B cell (primary cell): ENCODE data around the gene NAPB. TPM values are rescaled to one million over a fixed set of nuclear protein-coding genes. Genes with fewer than 3 reads are reported as not detected.

Source experiments
- ATAC-seq: fragments of 200-7000 bp; cut with Tn5 transposase; one replicate; pipeline ENCODE4 v1.10.0; 2021; ENCODE audit warnings: low read depth, mild to moderate bottlenecking, moderate number of reproducible peaks, moderate library complexity
- CTCF ChIA-PET: fragments of 350-600 bp; sonication (Branson Sonifier 250); formaldehyde crosslinking; loops from one replicate; lab custom pipeline; 2021; ENCODE audit warnings: antibody characterized with exemption, inconsistent platforms; lab: Charles Lee
- POLR2A ChIA-PET: fragments of 350-600 bp; sonication (Branson Sonifier 250); formaldehyde crosslinking; loops from one replicate; lab custom pipeline; 2021; ENCODE audit warnings: antibody characterized with exemption; lab: Charles Lee
- DNase-seq: peaks from one replicate; pipeline ENCODE4 v3.0.0; 2013
- H2AFZ ChIP-seq: 2 replicates; pipeline ENCODE4 v1.6.1; 2012; ENCODE audit warnings: mild to moderate bottlenecking, low read depth, low read length; ENCODE audit not compliant: insufficient read depth, poor library complexity, severe bottlenecking
- H3K27ac ChIP-seq, 2 donors: 1 replicate in 1 of 2; 2 replicates in 1 of 2; pipeline ENCODE4 v1.5.1; 2012 to 2013; ENCODE audit warnings: low read length in 2 of 2, mild to moderate bottlenecking in 2 of 2, moderate library complexity in 1 of 2
- H3K27me3 ChIP-seq, 4 experiments: fragments of 200-600 bp in 1 of 4; sonication (generic) in 1 of 4; replicated peaks in 1 of 4; 1 replicate in 2 of 4; 2 replicates in 2 of 4; pipeline versions ENCODE4 v1.6.1 to v1.7.0; 2013 to 2016; ENCODE audit warnings: low read length in 3 of 4, mild to moderate bottlenecking in 2 of 4, mixed read lengths in 1 of 4, moderate library complexity in 1 of 4; ENCODE audit not compliant: insufficient read depth in 4 of 4, control insufficient read depth in 3 of 4; ENCODE audit errors: control extremely low read depth in 1 of 4
- H3K36me3 ChIP-seq, 2 experiments: replicated peaks in 1 of 2; 1 replicate in 1 of 2; 2 replicates in 1 of 2; pipeline versions ENCODE4 v1.6.1 to v1.7.1; 2013; ENCODE audit warnings: low read length in 1 of 2; ENCODE audit not compliant: insufficient read depth in 2 of 2, control insufficient read depth in 1 of 2; ENCODE audit errors: control extremely low read depth in 1 of 2, extremely low read depth in 1 of 2
- H3K4me1 ChIP-seq, 2 donors: fragments of 200-600 bp in 1 of 2; sonication (generic) in 1 of 2; 1 replicate in 1 of 2; 2 replicates in 1 of 2; pipeline versions ENCODE4 v1.5.1 to v1.6.1; 2013 to 2017; ENCODE audit warnings: low read length in 2 of 2; ENCODE audit not compliant: control insufficient read depth in 2 of 2, insufficient read depth in 2 of 2
- H3K4me2 ChIP-seq: replicated peaks from 2 replicates; pipeline ENCODE3; 2012; ENCODE audit warnings: mild to moderate bottlenecking, low read depth, low read length; ENCODE audit not compliant: poor library complexity, severe bottlenecking
- H3K4me3 ChIP-seq, 5 experiments: fragments of 200-600 bp in 1 of 5; sonication (generic) in 1 of 5; 1 replicate in 3 of 5; 2 replicates in 2 of 5; pipeline versions ENCODE4 v1.5.1 to v1.7.0; 2011 to 2016; ENCODE audit warnings: low read length in 4 of 5, mild to moderate bottlenecking in 4 of 5, low read depth in 2 of 5, control low read depth in 1 of 5, moderate library complexity in 1 of 5; ENCODE audit not compliant: insufficient read depth in 1 of 5; ENCODE audit errors: control extremely low read depth in 1 of 5, extremely low read depth in 1 of 5
- H3K79me2 ChIP-seq: fragments of 200-600 bp; sonication (generic); one replicate; pipeline ENCODE4 v1.6.0; 2016; ENCODE audit warnings: low read length; ENCODE audit not compliant: control insufficient read depth, insufficient read depth
- H3K9ac ChIP-seq: fragments of 200-600 bp; sonication (generic); 2 replicates; pipeline ENCODE4 v1.6.1; 2017; ENCODE audit warnings: mild to moderate bottlenecking, low read length, moderate library complexity
- H3K9me3 ChIP-seq, 3 donors: one replicate each; pipeline versions ENCODE4 v1.6.1 to v1.7.1; 2013; ENCODE audit warnings: low read length in 2 of 3; ENCODE audit not compliant: control insufficient read depth in 2 of 3, insufficient read depth in 1 of 3; ENCODE audit errors: control extremely low read depth in 1 of 3
- H4K20me1 ChIP-seq: 2 replicates; pipeline ENCODE4 v1.6.0; 2012; ENCODE audit warnings: mild to moderate bottlenecking, low read length; ENCODE audit not compliant: insufficient read depth, control insufficient read depth, poor library complexity, severe bottlenecking
- H3K27ac Mint-ChIP-seq: one replicate; pipeline ENCODE4 v1.8.0; 2021; ENCODE audit warnings: mixed read lengths
- H3K27me3 Mint-ChIP-seq: one replicate; pipeline ENCODE4 v1.8.0; 2021; ENCODE audit warnings: mixed read lengths
- H3K4me1 Mint-ChIP-seq: one replicate; pipeline ENCODE4 v1.8.0; 2021; ENCODE audit warnings: mixed read lengths
- H3K4me3 Mint-ChIP-seq: one replicate; pipeline ENCODE4 v1.8.0; 2021; ENCODE audit warnings: mixed read lengths
- H3K9me3 Mint-ChIP-seq: one replicate; pipeline ENCODE4 v1.8.0; 2022; ENCODE audit warnings: mixed read lengths; ENCODE audit not compliant: insufficient read depth
- EZH2 ChIP-seq: IDR thresholded peaks from 2 replicates; pipeline ENCODE4 v1.6.1; 2012; ENCODE audit warnings: borderline replicate concordance, low read depth, mild to moderate bottlenecking, moderate library complexity, low read length; ENCODE audit not compliant: insufficient read depth, poor library complexity, severe bottlenecking
- WGBS: methylation state at CpG from one replicate; pipeline ENCODE4 v1.1.5; 2013; ENCODE audit warnings: missing lambda C conversion rate; ENCODE audit not compliant: insufficient coverage; 5-methylcytosine and 5-hydroxymethylcytosine counted together
- intact Hi-C: fragments of 100-400 bp; cut with micrococcal nuclease; formaldehyde crosslinking; loops from one replicate; pipeline ENCODE4 v1.10.0; 2022
- polyA plus RNA-seq: library from polyadenylated mRNA; depleted of rRNA; stranded (reverse); fragments of >200 nt; gene quantifications from 2 replicates; pipeline ENCODE4 v1.2.3, GENCODE V29; 2012
- total RNA-seq, 2 donors: library from RNA; stranded (reverse); fragments of 120-200 nt in 1 of 2; gene quantifications; 1 replicate in 1 of 2; 2 replicates in 1 of 2; pipeline versions ENCODE4 v1.2.3 to v1.2.4, GENCODE V29; 2013 to 2022
- TF ChIP-seq, protein P1 (sequence below): fragments of 200-600 bp; IDR thresholded peaks from one replicate; pipeline ENCODE4 v1.8.0; 2022; ENCODE audit warnings: antibody characterized with exemption, mild to moderate bottlenecking

The NAPB gene
- total and polyA plus RNA-seq, 2 donors (not counting 1 experiment from before 2014, with no cell fraction given), result 4.1 to 13.0 TPM

DNA sequence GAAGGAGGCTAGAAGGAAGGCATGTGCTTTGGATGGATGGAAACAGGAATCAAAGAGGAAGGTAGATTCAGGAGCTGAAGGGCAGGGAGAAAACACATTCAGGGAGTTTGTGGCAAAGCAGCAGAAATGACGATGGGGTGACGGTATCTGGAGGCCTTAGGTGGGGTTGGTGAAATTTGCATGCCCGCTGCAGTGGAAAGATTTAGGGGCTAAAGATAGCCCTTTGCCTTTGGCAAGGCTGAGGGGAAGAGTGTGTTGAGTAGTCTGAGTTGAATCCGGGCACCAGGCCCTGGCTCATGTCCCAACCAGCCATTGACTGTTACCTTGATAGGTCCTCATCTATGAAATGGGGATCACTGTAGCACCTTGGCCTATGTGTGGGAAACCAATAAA lies 58.0 kb downstream of the NAPB start:
- H3K27me3 Mint-ChIP-seq, result no peaks in the 10 kb centered on the region
- Histone ChIP-seq H3K4me1 (peaks cover 35 to 47% of the 10 kb centered on the region in 2 donors), H3K27ac (peak overlapping the region; percentile 86 to 96), H3K4me3 (peak overlapping the region; percentile 19 to 93 (median 82)), H2AFZ (peak overlapping the region; percentile 83), H3K4me2 (peak overlapping the region; percentile 87), H4K20me1 (peaks cover 14% of the 10 kb centered on the region), H3K79me2 (peaks cover 46% of the 10 kb centered on the region), H3K9me3 (no peaks in the 10 kb centered on the region), H3K36me3 (peaks cover 0 to 20% of the 10 kb centered on the region in 2 experiments), H3K27me3 (no peaks in the 10 kb centered on the region), H3K9ac (peak overlapping the region; percentile 77)
- ChIA-PET POLR2A (interaction anchor here (3.0 kb wide), 1 partner anchor 13 kb away, joined by 30 read pairs; the partner anchor contains the start of gene NXT1), CTCF (interaction anchor here (1.1 to 1.2 kb wide), 2 partner anchors 12 to 58 kb away, joined by 3 read pairs; partner anchors contain the start of genes NAPB and NXT1)
- TF ChIP-seq, protein P1, sequence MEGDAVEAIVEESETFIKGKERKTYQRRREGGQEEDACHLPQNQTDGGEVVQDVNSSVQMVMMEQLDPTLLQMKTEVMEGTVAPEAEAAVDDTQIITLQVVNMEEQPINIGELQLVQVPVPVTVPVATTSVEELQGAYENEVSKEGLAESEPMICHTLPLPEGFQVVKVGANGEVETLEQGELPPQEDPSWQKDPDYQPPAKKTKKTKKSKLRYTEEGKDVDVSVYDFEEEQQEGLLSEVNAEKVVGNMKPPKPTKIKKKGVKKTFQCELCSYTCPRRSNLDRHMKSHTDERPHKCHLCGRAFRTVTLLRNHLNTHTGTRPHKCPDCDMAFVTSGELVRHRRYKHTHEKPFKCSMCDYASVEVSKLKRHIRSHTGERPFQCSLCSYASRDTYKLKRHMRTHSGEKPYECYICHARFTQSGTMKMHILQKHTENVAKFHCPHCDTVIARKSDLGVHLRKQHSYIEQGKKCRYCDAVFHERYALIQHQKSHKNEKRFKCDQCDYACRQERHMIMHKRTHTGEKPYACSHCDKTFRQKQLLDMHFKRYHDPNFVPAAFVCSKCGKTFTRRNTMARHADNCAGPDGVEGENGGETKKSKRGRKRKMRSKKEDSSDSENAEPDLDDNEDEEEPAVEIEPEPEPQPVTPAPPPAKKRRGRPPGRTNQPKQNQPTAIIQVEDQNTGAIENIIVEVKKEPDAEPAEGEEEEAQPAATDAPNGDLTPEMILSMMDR, result no peak
- H3K4me1 Mint-ChIP-seq, result peaks cover 65% of the 10 kb centered on the region
- WGBS, result 58% methylated on average over 3 of the region's 4 CpGs
- DNase-seq, result peak; percentile 50
- H3K9me3 Mint-ChIP-seq, result no peaks in the 10 kb centered on the region
- peak overlapping the region; percentile 95 for H3K27ac Mint-ChIP-seq
- intact Hi-C loops, result loop anchor here (2.0 to 5.0 kb wide), 2 partner anchors 14 to 1694 kb away; partner anchors contain the start of gene ACSS1
- ATAC-seq, result no peak
- peak overlapping the region; percentile 97 for H3K4me3 Mint-ChIP-seq

DNA sequence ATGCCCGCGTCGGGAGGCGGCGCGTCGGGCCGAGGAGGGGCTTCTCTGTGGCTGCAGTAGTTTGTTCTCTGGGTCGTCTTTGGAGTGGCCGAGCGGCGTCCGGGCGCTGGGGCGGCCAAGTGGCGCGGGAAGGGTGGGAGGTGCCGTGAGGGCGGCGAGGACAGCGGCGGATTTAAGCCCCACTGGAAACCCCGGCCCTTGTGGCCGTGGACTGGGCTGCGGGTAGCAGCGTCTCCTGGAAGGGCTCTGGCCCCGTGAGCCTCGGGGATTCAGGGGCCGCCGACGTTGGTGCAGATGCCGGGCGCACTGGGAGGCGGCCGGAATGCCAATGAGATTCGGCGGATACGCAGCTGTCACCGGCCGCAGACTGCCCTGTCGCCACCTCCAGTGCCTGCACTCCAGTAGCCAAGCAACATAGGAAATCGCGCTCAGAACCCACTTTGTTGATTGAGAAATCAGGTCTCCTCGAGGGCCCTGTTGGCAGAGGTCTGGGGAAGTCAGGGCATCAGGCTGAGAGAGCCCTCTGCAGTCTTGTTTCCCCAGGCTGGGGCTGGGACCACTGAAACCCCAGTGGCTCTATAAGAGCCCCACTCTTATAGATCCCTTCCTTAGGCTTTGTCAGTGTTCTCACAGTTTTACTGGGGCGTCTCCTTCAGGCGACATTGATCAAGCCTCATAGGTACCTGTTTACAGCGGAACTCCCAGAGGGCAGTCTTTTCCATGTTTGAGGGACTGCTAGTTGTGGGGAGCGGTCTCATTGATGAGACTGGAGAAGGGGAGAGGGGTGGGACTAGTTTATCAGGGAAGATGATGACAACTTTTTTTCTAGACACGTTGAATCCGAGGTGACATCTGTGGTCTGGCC lies 58.7 kb downstream of the NAPB start:
- no peaks in the 10 kb centered on the region for H3K27me3 Mint-ChIP-seq
- peaks cover 46% of the 10 kb centered on the region for H3K79me2 ChIP-seq
- no peaks in the 10 kb centered on the region for H3K9me3 ChIP-seq
- H3K4me1 Mint-ChIP-seq, result peaks cover 65% of the 10 kb centered on the region
- peaks cover 0 to 17% of the 10 kb centered on the region in 2 experiments for H3K36me3 ChIP-seq
- WGBS, result 5% methylated on average over 50 of the region's 50 CpGs
- peak overlapping the region; percentile 19 to 93 (median 82) for H3K4me3 ChIP-seq
- peak overlapping the region; percentile 83 for H2AFZ ChIP-seq
- TF ChIP-seq, protein P1, result no peak
- no peak for TF ChIP-seq EZH2
- no peaks in the 10 kb centered on the region for H3K27me3 ChIP-seq
- peak overlapping the region; percentile 97 for H3K4me3 Mint-ChIP-seq
- no peaks in the 10 kb centered on the region for H3K9me3 Mint-ChIP-seq
- DNase-seq, result no peak
- peak overlapping the region; percentile 87 for H3K4me2 ChIP-seq
- H3K27ac ChIP-seq, result peak overlapping the region; percentile 86 to 96
- intact Hi-C loops, result loop anchor here (2.0 to 5.0 kb wide), 2 partner anchors 14 to 1695 kb away; partner anchors contain the start of gene ACSS1
- ChIA-PET CTCF (interaction anchor here (1.1 to 1.2 kb wide), 2 partner anchors 12 to 59 kb away, joined by 3 read pairs; partner anchors contain the start of genes NAPB and NXT1), POLR2A (interaction anchor here (3.0 kb wide), 1 partner anchor 12 kb away, joined by 30 read pairs; the partner anchor contains the start of gene NXT1)
- peaks cover 35 to 49% of the 10 kb centered on the region in 2 donors for H3K4me1 ChIP-seq
- H4K20me1 ChIP-seq, result peaks cover 14% of the 10 kb centered on the region
- ATAC-seq, result no peak
- peak overlapping the region; percentile 77 for H3K9ac ChIP-seq
- H3K27ac Mint-ChIP-seq, result peak overlapping the region; percentile 95
